Measurements from ENCODE around the gene ZDHHC9. TPM values are rescaled to one million over a fixed set of nuclear protein-coding genes. Genes with fewer than 3 reads are reported as not detected.

The ZDHHC9 gene
- polyA plus RNA-seq, 1 of the 3 experiments (the other 2 are of a cell fraction), result 8.1 TPM

- TF ChIP-seq FOXM1 (IDR thresholded peaks at IDR 0.05; ENCODE audit: low read depth) (no peak), EZH2phosphoT487 (IDR thresholded peaks at IDR 0.05; ENCODE audit: borderline replicate concordance, low read depth) (no peak), RFX5 (IDR thresholded peaks at IDR 0.05; ENCODE audit: low read length) (no peak), RAD21 (IDR thresholded peaks at IDR 0.05; ENCODE audit: low read length) (no peak)
These were observed 62.5 kb downstream of the ZDHHC9 start (continued) for GRCh38 chrX:129781134-129781672.

- ChIA-PET CTCF (no interaction called here), POLR2A (no interaction called here)
These were observed 63.1 kb downstream of the ZDHHC9 start for GRCh38 chrX:129780441-129781105.

More at GRCh38 chrX:129780441-129781105, 63.1 kb downstream of the ZDHHC9 start:
- H3K4me1 ChIP-seq (ENCODE audit: control insufficient read depth in 1 of 2, insufficient read depth in 2 of 2, low read depth in 1 of 2, low read length in 1 of 2), result no peaks in the 10 kb centered on the region
- no peaks in the 10 kb centered on the region for H3F3A ChIP-seq (replicated peaks; ENCODE audit: insufficient read depth)
- no peak for DNase-seq
- TF ChIP-seq MEF2A (IDR thresholded peaks at IDR 0.05; ENCODE audit: borderline replicate concordance, low read depth) (no peak), FOXJ3 (CRISPR knock-in tag; IDR thresholded peaks at IDR 0.05) (no peak), USF2 (IDR thresholded peaks at IDR 0.05; ENCODE audit: borderline replicate concordance, low read depth, low read length) (no peak), TAF1 (IDR thresholded peaks at IDR 0.05; ENCODE audit: borderline replicate concordance, low read depth, low read length) (no peak), GATA2 (CRISPR knock-in tag; IDR thresholded peaks at IDR 0.05) (no peak), TCF12 (IDR thresholded peaks at IDR 0.05) (no peak), ELF1 (IDR thresholded peaks at IDR 0.05) (no peak), SIN3A (IDR thresholded peaks at IDR 0.05; ENCODE audit: borderline replicate concordance, low read depth, low read length) (no peak), GABPA (IDR thresholded peaks at IDR 0.05; ENCODE audit: low read depth) (no peak), SMC3 (IDR thresholded peaks at IDR 0.05; ENCODE audit: low read depth, low read length) (no peak), YY1 (IDR thresholded peaks at IDR 0.05; ENCODE audit: low read depth) (no peak), USF1 (IDR thresholded peaks at IDR 0.05; ENCODE audit: borderline replicate concordance, low read depth) (no peak), RCOR1 (IDR thresholded peaks at IDR 0.05; ENCODE audit: low read length) (no peak), EP300 (IDR thresholded peaks at IDR 0.05; ENCODE audit: borderline replicate concordance in 1 of 2, low read depth in 1 of 2, low read length in 1 of 2) (no peak), FOSL2 (IDR thresholded peaks at IDR 0.05; ENCODE audit: borderline replicate concordance, low read depth) (no peak)
- H3K9me3 ChIP-seq, result no peaks in the 10 kb centered on the region
- no peaks in the 10 kb centered on the region for H3K36me3 ChIP-seq (replicated peaks in 1 of 2; ENCODE audit: control insufficient read depth in 1 of 2, insufficient read depth in 2 of 2, low read length in 1 of 2)
- H3K9ac ChIP-seq, result no peak overlapping the region
- no peak overlapping the region for H3K27ac ChIP-seq (ENCODE audit: low read depth in 2 of 2, low read length in 1 of 2)
- 48% methylated on average over 6 of the region's 6 CpGs for WGBS (ENCODE audit: low lambda C conversion rate)
- no peaks in the 10 kb centered on the region for H3K79me2 ChIP-seq (ENCODE audit: insufficient read depth)
- H3K4me2 ChIP-seq, result no peak overlapping the region
- H4K20me1 ChIP-seq (ENCODE audit: insufficient read depth), result no peaks in the 10 kb centered on the region
- H3K4me3 ChIP-seq (ENCODE audit: low read depth in 2 of 2, low read length in 1 of 2), result no peak overlapping the region
- H3K9me2 ChIP-seq, result no peaks in the 10 kb centered on the region
- no peak overlapping the region for H2AFZ ChIP-seq (ENCODE audit: low read depth)
- H3K27me3 ChIP-seq (ENCODE audit: insufficient read depth), result peaks cover 20% of the 10 kb centered on the region; the same call in 1 of the 2 replicates
